ENCODE measurements around the gene PAXX.
"Not testable (repeated sequence)": the region's sequence is repeated elsewhere in the genome, so short reads cannot be mapped to it uniquely, and the experiment has no call there.

Gene PAXX

DNA sequence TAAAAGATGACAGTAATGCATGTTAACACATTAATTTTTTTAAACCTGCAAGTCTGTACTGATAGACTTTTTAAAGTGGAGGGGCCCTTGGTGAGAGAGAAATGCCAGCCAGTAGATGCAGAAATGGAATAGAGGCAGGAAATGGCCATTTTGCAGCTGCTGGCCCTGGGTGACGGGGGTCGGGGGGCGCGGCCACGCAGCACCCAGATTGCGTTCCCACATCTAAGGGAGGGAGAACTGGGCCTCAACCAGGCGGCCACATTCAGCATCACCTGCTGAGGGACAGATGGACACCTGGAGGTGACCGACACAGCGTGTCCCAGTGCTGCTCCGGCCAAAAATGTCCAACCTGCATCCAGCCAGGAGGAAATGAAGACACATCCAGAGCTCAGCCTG is 10.4 kb downstream of the PAXX start:
- DNase-seq (ENCODE audit: low read depth), result no peak

GRCh38 chr9:137004285-137004684 is 12.1 kb downstream of the PAXX start:
- not testable (repeated sequence) for DNase-seq (ENCODE audit: low read depth)

DNA sequence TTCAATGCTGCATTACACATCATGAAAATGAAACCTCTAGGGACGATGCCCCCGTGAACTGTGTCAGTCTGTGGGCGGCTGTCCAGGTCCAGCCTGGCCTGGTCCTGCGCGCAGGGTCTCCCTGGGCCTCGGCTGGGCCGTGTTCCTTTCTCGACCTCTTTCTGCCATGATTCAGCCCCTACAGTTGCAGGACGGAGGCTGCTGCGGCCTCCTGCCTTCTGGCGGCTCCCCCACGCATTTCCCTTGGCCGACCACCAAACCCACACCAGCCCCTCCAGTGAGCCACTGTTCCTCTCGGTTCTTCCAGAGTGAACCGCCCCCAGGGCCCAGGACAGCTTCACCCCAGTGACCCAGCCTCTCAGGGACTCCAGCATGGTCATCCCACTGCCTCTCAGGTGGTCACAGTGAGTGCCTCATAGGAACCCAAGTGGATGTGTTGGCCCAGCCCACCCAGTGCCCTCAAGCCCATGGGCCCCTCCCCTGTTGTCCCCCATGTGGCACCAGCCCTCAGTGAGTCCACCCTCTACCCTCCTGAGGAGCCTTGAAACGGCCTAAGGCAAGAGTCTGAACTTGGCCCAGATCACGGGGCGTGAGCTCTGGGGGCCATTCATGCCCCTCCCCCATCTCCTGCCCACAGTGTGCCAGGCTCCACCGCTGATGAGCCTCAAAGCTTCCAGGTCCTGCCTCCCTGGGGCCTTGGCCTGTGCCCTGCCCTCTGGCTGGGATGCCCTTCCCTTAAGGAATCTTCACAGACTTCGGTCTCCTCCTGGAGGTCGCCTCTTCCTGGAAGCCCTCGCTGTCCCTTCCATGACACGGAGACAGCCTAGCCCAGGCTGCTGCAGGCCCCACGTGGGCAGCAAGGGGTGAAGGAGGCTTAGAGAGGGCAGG is 14.1 kb downstream of the PAXX start:
- DNase-seq (ENCODE audit: low read depth), result no peak

- no peak for DNase-seq (ENCODE audit: low read depth)
Measured at GRCh38 chr9:137007108-137007815, 15.0 kb downstream of the PAXX start.

- no peak for DNase-seq (ENCODE audit: low read depth)
Measured at GRCh38 chr9:137007816-137008270, 15.6 kb downstream of the PAXX start.

DNA sequence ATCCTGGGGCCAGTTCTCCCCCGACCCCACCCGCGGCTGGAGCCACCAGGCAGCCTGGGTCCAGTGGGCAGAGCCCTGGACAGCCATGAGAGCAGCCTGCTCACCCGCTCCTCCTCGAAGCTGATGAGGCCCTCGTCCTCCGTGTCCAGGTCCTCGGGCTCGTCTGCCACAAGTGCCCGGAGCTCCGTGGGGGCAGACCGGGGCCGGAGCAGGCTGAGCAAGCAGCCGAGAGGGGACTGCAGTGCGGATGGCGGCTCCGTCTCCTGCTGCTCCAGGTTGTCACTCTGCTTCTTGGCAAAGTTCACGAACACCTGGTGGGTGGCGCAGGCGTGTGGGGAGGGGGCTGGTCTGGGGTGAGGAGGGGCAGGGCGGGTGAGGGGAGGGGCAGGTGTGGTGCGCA is 16.1 kb downstream of the PAXX start:
- DNase-seq (ENCODE audit: low read depth), result no peak

DNA sequence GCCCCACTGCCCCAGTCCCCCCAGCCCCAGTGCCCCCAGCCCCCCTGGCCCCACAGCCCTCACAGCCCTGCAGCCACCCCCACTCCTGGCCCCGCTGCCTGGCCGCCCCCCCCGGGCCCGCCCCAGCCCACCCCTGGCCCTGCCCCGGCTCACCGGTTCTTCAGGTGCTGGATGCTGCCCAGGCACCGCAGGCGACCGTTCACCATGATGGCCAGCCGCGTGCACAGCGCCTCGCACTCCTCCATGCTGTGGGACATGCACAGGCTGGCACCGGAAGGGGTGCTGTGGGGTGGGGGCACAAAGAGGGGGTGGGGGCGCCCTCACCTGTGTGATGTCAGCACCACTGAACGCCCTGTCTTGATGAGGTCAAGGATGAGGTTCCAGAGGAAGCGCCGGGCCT is 17.0 kb downstream of the PAXX start:
- no peak for DNase-seq (ENCODE audit: low read depth)

DNA sequence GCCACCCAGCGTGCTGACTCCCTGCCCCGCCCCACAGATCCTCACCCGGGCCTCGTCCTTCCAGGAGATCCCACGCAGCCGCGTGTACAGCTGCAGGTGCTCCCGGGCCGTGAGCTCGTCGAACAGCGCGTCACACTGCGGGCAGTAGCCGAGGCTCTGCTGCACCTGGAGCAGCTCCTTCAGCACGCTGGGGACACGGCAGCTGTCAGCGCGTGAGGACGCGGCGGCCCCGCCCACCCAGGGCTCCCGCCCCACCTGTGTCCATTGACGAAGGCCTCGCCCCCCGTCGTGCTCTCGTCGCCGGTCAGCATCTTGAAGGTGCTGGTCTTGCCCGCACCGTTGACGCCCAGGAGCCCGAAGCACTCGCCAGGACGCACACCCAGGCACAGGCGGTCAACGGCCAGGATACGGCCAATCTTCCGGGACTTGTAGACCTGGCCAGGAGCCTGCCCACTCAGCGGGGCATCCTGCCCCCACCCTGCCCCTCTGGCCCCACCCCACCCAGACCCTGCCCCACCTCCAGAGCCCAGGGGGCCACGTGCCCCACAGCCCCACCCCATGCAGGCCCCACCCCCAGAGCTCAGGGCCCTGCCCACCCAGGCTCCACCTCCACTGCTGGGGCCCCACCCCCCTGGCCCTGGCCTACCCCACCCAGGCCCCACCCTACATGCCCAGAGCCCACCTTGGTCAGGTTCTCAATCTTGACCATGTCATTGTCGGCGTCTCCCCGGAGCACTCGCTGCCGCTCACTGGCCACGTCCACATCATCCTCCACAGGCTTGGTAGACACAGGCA is 17.9 kb downstream of the PAXX start:
- no peak for DNase-seq (ENCODE audit: low read depth)

DNA sequence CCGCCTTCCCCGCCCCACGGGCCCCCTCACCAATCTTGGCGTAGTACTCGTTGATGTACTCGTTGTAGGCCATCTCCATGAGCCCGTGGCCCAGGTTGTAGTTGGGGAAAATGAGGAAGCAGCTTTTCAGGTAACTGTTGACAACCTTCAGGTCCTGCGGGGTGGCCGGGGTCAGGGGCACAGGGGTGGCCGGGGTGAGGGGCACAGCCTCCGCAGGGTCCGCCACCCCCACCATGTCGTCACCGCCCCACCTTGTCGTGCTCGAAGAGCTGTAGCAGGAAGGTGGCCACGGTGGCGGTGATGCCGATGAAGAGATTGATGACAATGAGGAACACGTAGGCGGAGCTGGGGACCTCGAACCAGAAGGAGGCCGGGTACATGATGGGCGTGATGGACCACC is 18.9 kb downstream of the PAXX start:
- DNase-seq (ENCODE audit: low read depth), result no peak

DNA sequence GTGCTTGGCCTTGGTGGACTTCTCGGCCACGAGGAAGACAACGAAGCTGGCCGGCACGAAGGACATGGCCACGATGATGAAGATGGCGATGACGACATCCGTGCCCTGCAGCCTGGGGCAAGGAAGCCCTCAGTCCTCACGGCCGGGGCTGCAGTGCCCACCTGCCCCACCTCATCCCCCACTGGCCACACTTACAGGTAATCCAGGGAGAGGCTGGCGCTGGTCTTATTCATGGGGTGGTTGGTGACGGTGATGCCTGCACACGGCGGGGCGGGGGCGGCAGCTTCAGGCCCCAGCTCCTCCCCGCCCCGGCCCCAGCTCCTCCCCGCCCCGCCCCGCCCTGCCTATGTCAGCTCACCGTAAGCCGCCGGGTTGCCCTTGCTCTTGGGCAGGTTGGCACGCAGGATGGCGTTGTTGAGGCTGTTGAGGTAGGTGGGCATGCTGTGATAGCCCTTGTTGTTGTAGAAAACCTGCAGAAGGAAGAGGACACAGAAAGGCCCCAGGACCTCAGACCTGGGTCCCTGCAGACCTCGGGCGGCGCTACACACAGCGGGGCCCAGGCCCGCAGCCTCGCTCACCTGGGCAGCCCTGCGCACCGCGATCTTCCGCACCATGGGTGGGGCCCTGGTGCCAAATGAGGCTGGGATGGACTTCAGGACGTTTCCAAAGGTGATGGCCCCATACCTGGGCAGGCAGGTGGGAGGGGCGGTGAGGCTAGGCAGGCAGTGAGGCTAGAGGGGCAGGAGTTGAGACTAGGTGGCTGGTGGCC is 19.9 kb downstream of the PAXX start:
- DNase-seq (ENCODE audit: low read depth), result no peak

GRCh38 chr9:137012694-137013570 is 20.7 kb downstream of the PAXX start:
- DNase-seq (ENCODE audit: low read depth), result no peak

GRCh38 chr9:137013571-137013940 is 21.3 kb downstream of the PAXX start:
- no peak for DNase-seq (ENCODE audit: low read depth)

DNA sequence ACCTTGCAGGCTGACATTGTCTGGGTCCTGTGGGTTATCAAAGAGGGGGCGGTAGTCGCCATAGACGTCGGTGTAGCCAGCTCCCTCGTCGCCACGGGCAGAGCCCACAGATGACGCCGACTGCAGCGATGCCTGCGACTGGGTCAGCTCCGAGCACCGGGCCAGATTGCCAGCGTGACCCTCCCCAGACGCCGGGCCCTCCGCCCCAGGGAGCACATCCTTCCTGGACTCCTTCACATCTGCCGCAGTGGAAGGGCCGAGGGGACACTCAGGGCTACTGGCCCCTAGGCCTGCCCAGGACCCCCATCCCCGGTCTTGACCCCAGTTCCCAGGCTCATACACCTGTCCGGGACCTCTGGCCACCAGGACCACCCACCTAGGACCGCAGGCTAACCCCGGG is 21.9 kb downstream of the PAXX start:
- DNase-seq (ENCODE audit: low read depth), result no peak

DNA sequence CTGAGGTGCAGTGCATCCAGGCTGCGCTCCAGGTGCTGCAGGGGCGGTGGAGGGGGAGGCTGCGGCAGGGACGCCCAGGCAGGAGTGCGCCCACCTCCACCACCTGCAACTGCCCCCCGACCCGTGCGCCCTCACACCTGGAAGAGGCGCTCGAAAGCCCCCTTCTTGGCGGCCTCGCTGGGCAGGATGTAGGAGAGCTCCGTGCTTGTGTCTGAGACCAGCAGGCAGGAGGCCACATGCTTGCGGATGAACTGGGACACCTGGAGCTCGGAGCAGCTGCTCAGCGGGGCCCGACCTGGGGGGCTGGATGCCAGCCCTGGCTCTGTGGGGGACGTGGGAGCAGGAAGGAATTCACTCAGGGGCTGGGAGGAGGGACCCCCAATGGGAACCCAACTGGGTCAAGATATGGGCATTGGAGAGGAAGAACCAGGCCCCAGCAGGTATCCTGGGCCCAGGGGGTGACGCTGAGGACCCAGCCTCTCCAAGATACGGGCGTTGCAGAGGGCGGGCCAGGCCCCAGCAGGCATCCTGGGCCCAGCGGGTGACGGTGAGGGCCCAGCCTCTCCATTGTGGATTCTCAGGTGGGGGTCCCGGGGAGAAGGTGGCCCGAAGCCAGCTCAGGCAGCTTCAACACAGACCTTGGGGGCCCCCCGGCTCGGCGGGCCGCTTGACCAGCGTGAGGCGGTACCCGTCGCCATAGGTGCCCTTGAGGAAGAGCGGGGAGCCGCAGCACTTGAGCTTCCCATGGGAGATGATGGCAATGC is 22.7 kb downstream of the PAXX start:
- DNase-seq (ENCODE audit: low read depth), result no peak

DNA sequence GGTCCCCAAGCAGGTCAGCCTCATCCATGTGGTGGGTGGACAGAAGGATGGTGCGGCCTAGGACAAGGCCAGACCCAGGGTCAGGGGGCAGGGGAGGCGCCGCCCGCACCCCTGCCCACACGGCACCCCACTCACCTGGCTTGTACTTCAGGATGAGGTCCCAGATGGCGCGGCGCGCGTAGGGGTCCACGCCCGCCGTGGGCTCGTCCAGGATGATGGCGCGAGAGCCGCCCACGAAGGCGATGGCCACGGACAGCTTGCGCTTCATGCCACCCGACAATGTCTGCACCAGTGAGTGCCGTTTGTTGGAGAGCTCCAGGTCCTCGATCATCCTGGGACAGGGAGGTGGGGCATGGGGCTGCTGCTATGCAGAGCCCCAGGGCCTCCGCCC is 23.3 kb downstream of the PAXX start:
- DNase-seq (ENCODE audit: low read depth), result no peak

DNA sequence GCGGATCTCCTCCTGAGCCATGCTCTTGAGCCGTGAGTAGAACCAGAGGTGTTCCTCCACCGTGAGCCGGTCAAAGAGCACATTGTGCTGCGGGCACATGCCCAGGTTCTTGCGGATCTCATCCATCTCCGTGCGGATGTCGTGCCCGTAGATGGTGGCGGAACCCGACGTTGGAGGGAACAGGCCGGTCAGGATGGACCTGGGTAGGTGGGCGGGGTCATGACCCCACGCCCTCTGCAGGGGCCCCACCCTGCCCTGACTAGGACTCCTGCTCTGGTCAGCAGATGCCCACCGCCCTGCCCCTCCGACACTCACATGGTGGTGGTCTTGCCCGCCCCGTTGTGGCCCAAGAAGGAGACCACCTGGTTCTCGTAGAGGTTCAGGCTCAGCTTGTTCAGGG is 23.8 kb downstream of the PAXX start:
- DNase-seq (ENCODE audit: low read depth), result no peak

GRCh38 chr9:137016436-137016835 is 24.2 kb downstream of the PAXX start:
- no peak for DNase-seq (ENCODE audit: low read depth)

- DNase-seq (ENCODE audit: low read depth), result no peak
Measured at GRCh38 chr9:137017071-137017470, 24.8 kb downstream of the PAXX start.

DNA sequence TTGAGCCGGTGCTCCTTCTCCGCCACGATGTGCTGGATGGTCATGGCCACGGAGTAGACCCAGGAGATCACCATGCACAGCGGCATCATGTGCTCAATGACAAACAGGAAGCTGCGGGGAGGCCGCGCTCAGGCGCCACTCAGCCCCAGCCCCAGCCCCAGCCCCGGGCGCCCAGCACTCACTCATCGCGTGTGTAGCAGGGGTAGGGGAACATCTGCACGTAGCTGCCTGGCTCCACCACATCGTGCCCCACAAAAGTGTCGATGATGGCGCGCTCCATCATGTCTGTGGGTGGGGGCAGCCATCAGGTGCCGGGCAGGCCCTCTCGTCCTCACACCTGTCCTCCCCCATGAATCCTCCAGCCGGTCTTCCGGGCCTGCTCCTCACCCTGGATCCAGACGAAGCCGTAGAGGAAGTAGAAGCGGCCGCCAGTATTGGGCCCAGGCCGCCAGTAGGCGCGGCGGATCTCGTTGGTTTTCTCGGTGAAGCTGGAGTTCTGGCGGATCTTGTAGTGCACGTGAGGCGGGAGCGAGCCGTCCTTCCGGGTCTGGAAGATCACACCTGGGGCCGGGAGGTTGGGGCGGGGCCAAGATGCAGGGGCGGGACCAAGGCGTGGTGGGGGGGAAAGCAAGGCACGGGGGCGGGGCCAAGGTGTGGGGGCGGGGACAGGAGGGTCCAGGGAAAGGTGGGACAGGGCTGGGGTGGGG is 25.7 kb downstream of the PAXX start:
- no peak for DNase-seq (ENCODE audit: low read depth)
